Trophoblast cell (in vitro differentiated cells and primary cell): ENCODE results near the gene ZNF441.

Experiments
- DNase-seq, 2 donors: peaks; one replicate each; pipeline ENCODE4 v3.0.0-alpha.2; 2016
- H2AFZ ChIP-seq: 2 replicates; pipeline ENCODE4 v1.6.1; 2013; ENCODE audit warnings: low read length, moderate library complexity, mild to moderate bottlenecking; ENCODE audit not compliant: insufficient read depth, poor library complexity
- H2AK5ac ChIP-seq: 2 replicates; pipeline ENCODE4 v1.6.1; 2013; ENCODE audit warnings: mild to moderate bottlenecking, low read length
- H2BK120ac ChIP-seq: 2 replicates; pipeline ENCODE4 v1.6.1; 2013; ENCODE audit warnings: low read length, mild to moderate bottlenecking, moderate library complexity; ENCODE audit not compliant: insufficient read depth, poor library complexity
- H2BK12ac ChIP-seq: 2 replicates; pipeline ENCODE4 v1.6.1; 2013; ENCODE audit warnings: mild to moderate bottlenecking, low read length, moderate library complexity
- H2BK5ac ChIP-seq: 2 replicates; pipeline ENCODE4 v1.6.1; 2013; ENCODE audit warnings: low read length, low read depth, moderate library complexity, mild to moderate bottlenecking; ENCODE audit not compliant: poor library complexity
- H3K14ac ChIP-seq: 2 replicates; pipeline ENCODE4 v1.6.1; 2013; ENCODE audit warnings: mild to moderate bottlenecking, low read length
- H3K18ac ChIP-seq: 2 replicates; pipeline ENCODE4 v1.6.1; 2013; ENCODE audit warnings: mild to moderate bottlenecking, low read length
- H3K23ac ChIP-seq: 2 replicates; pipeline ENCODE4 v1.6.1; 2013; ENCODE audit warnings: low read length
- H3K27ac ChIP-seq: 2 replicates; pipeline ENCODE4 v1.5.1; 2013; ENCODE audit warnings: low read depth, mild to moderate bottlenecking, inconsistent platforms, low read length, moderate library complexity
- H3K27me3 ChIP-seq: 2 replicates; pipeline ENCODE4 v1.6.1; 2013; ENCODE audit warnings: inconsistent platforms, mild to moderate bottlenecking, low read length, moderate library complexity; ENCODE audit not compliant: insufficient read depth
- H3K36me3 ChIP-seq, 2 experiments: 1 replicate in 1 of 2; 2 replicates in 1 of 2; pipeline ENCODE4 v1.6.1; 2013; ENCODE audit warnings: low read length in 2 of 2, mild to moderate bottlenecking in 2 of 2, moderate library complexity in 1 of 2; ENCODE audit not compliant: insufficient read depth in 2 of 2, control insufficient read depth in 1 of 2
- H3K4ac ChIP-seq: 2 replicates; pipeline ENCODE4 v1.6.1; 2013; ENCODE audit warnings: low read depth, mild to moderate bottlenecking, low read length, moderate library complexity
- H3K4me1 ChIP-seq, 2 experiments: 1 replicate in 1 of 2; 2 replicates in 1 of 2; pipeline ENCODE4 v1.6.1; 2013; ENCODE audit warnings: low read length in 2 of 2, mild to moderate bottlenecking in 2 of 2, moderate library complexity in 1 of 2; ENCODE audit not compliant: insufficient read depth in 2 of 2, control insufficient read depth in 1 of 2
- H3K4me2 ChIP-seq: 2 replicates; pipeline ENCODE4 v1.6.1; 2013; ENCODE audit warnings: inconsistent platforms, mild to moderate bottlenecking, low read length, moderate library complexity
- H3K4me3 ChIP-seq: 2 replicates; pipeline ENCODE4 v1.5.1; 2013; ENCODE audit warnings: mild to moderate bottlenecking, low read depth, low read length, inconsistent platforms
- H3K79me1 ChIP-seq: one replicate; pipeline ENCODE4 v1.6.1; 2013; ENCODE audit warnings: low read length
- H3K79me2 ChIP-seq: 2 replicates; pipeline ENCODE4 v1.6.1; 2013; ENCODE audit warnings: low read length, mild to moderate bottlenecking; ENCODE audit not compliant: control insufficient read depth, insufficient read depth, poor library complexity
- H3K9ac ChIP-seq: 2 replicates; pipeline ENCODE4 v1.6.1; 2013; ENCODE audit warnings: mild to moderate bottlenecking, low read length
- H3K9me3 ChIP-seq: 2 replicates; pipeline ENCODE4 v1.6.1; 2013; ENCODE audit warnings: low read depth, mild to moderate bottlenecking, control low read depth, inconsistent platforms, low read length; ENCODE audit not compliant: insufficient read depth
- H4K12ac ChIP-seq: 2 replicates; pipeline ENCODE4 v1.6.1; 2013; ENCODE audit warnings: low read depth, mild to moderate bottlenecking, low read length, moderate library complexity
- H4K8ac ChIP-seq: 2 replicates; pipeline ENCODE4 v1.6.1; 2013; ENCODE audit warnings: low read depth, mild to moderate bottlenecking, low read length, moderate library complexity
- H4K91ac ChIP-seq: one replicate; pipeline ENCODE4 v1.6.1; 2013; ENCODE audit warnings: low read depth, mild to moderate bottlenecking, low read length, moderate library complexity
- WGBS: extraction: QIAGEN DNeasy Blood & Tissue Kit; methylation state at CpG from one replicate; pipeline ENCODE4 v1.1.7; 2013; ENCODE audit warnings: missing lambda C conversion rate; ENCODE audit not compliant: insufficient read length, insufficient coverage; ENCODE audit errors: extremely low coverage; 5-methylcytosine and 5-hydroxymethylcytosine counted together

ZNF441 gene

GRCh38 chr19:11832253-11832912 lies 65.6 kb downstream of the ZNF441 start:
- no peak overlapping the region for H4K12ac ChIP-seq
- no peak overlapping the region for H3K9ac ChIP-seq
- H4K91ac ChIP-seq, result no peak overlapping the region
- H2BK12ac ChIP-seq, result no peak overlapping the region
- no peak overlapping the region for H3K23ac ChIP-seq
- no peak overlapping the region for H4K8ac ChIP-seq
- no peak overlapping the region for H2BK5ac ChIP-seq
- H2BK120ac ChIP-seq, result no peak overlapping the region
- no peak overlapping the region for H2AFZ ChIP-seq
- H3K9me3 ChIP-seq, result peaks cover 17% of the 10 kb centered on the region
- H3K79me1 ChIP-seq, result no peaks in the 10 kb centered on the region
- peaks cover 21 to 39% of the 10 kb centered on the region in 2 experiments for H3K36me3 ChIP-seq
- H3K4me3 ChIP-seq, result no peak overlapping the region
- no peaks in the 10 kb centered on the region for H3K79me2 ChIP-seq
- no peaks in the 10 kb centered on the region for H3K4me1 ChIP-seq
- no peak overlapping the region for H3K4me2 ChIP-seq
- no CpG with 5 or more reads among the region's 8 CpGs for WGBS
- DNase-seq, result no peak
- H3K14ac ChIP-seq, result no peak overlapping the region
- no peak overlapping the region for H3K4ac ChIP-seq
- no peak overlapping the region for H3K18ac ChIP-seq
- no peak overlapping the region for H3K27ac ChIP-seq
- no peak overlapping the region for H2AK5ac ChIP-seq
- H3K27me3 ChIP-seq, result no peaks in the 10 kb centered on the region

DNA sequence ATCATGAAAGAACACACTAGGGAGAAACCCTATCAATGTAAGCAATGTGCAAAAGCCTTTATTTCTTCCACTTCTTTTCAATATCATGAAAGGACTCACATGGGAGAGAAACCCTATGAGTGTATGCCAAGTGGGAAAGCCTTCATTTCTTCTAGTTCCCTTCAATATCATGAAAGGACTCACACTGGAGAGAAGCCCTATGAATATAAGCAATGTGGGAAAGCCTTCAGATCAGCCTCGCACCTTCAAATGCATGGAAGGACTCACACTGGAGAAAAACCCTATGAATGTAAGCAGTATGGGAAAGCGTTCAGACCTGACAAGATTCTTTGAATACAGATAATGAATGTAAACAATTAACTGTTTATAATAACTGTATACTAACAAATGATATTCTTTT lies 66.7 kb downstream of the ZNF441 start:
- Histone ChIP-seq H3K9ac (no peak overlapping the region), H3K18ac (no peak overlapping the region), H3K4me1 (no peaks in the 10 kb centered on the region), H4K8ac (no peak overlapping the region), H3K9me3 (peaks cover 18% of the 10 kb centered on the region), H3K79me2 (no peaks in the 10 kb centered on the region), H4K91ac (no peak overlapping the region), H2BK5ac (no peak overlapping the region), H3K27ac (no peak overlapping the region), H3K4me3 (no peak overlapping the region), H3K27me3 (no peaks in the 10 kb centered on the region), H2BK12ac (no peak overlapping the region), H3K14ac (no peak overlapping the region), H2AK5ac (no peak overlapping the region), H4K12ac (no peak overlapping the region), H3K79me1 (no peaks in the 10 kb centered on the region), H3K4me2 (no peak overlapping the region), H2BK120ac (no peak overlapping the region), H3K4ac (no peak overlapping the region), H2AFZ (no peak overlapping the region), H3K36me3 (peaks cover 21 to 35% of the 10 kb centered on the region in 2 experiments), H3K23ac (no peak overlapping the region)
- DNase-seq, result no peak
- no CpG with 5 or more reads among the region's 2 CpGs for WGBS
